Upper lobe of right lung (tissue), 1 donor: ENCODE data around the gene MATCAP1. TPM values are rescaled to one million over a fixed set of nuclear protein-coding genes. Genes with fewer than 3 reads are reported as not detected.
A peak's percentile ranks its signal among the peaks of the same experiment; 100 is the strongest.

ENCODE experiments used
- ATAC-seq: fragments of 200-7000 bp; cut with Tn5 transposase; one replicate; pipeline ENCODE4 v1.9.1; 2020; ENCODE audit warnings: mild to moderate bottlenecking, moderate library complexity
- DNase-seq: peaks from one replicate; pipeline ENCODE4 v3.0.0-alpha.2; 2020
- H3K27ac ChIP-seq: fragments of 200-600 bp; one replicate; pipeline ENCODE4 v1.8.0; 2022
- H3K27me3 ChIP-seq: fragments of 200-600 bp; one replicate; pipeline ENCODE4 v1.8.0; 2022; ENCODE audit warnings: mild to moderate bottlenecking
- H3K36me3 ChIP-seq: fragments of 200-600 bp; one replicate; pipeline ENCODE4 v1.8.0; 2022
- H3K4me1 ChIP-seq: fragments of 200-600 bp; one replicate; pipeline ENCODE4 v1.8.0; 2022
- H3K4me3 ChIP-seq: fragments of 200-600 bp; one replicate; pipeline ENCODE4 v1.8.0; 2022; ENCODE audit warnings: mild to moderate bottlenecking
- H3K9me3 ChIP-seq: fragments of 200-600 bp; one replicate; pipeline ENCODE4 v1.8.0; 2022
- CTCF ChIP-seq: fragments of 200-600 bp; IDR thresholded peaks from one replicate; pipeline ENCODE4 v1.8.0; 2022; ENCODE audit warnings: antibody characterized with exemption
- intact Hi-C: fragments of 100-400 bp; cut with DNase I; formaldehyde crosslinking; loops from one replicate; pipeline ENCODE4 v1.11.0; 2022
- total RNA-seq: library from RNA; stranded (reverse); fragmentation: NEBNext Ultra II Directional; extraction: Animal tissue kit (Norgen Biotek cat#: 25700); gene quantifications from one replicate; pipeline ENCODE4 v1.2.1, GENCODE V29; 2021
- donor health status: DM: no; HTN: yes; CAD: no; lungs with severe emphysema.

The MATCAP1 gene
- total RNA-seq, 1 donor from 2014 or later = 28.4 TPM

GRCh38 chr16:67163999-67164558, 19.7 kb downstream of the MATCAP1 start:
- Histone ChIP-seq H3K27ac (no peak overlapping the region), H3K36me3 (no peaks in the 10 kb centered on the region), H3K27me3 (peaks cover 18% of the 10 kb centered on the region), H3K4me3 (peak overlapping the region; percentile 46), H3K9me3 (no peaks in the 10 kb centered on the region), H3K4me1 (peaks cover 51% of the 10 kb centered on the region)
- DNase-seq (peak; percentile 73), ATAC-seq (no peak)
- TF ChIP-seq CTCF = no peak
- intact Hi-C loops = no loop called here

- peak overlapping the region; percentile 46 for H3K4me3 ChIP-seq
- peaks cover 18% of the 10 kb centered on the region for H3K27me3 ChIP-seq
- intact Hi-C loops = no loop called here
- DNase-seq (no peak), ATAC-seq (no peak)
- no peak for TF ChIP-seq CTCF
- H3K9me3 ChIP-seq = no peaks in the 10 kb centered on the region
- no peaks in the 10 kb centered on the region for H3K36me3 ChIP-seq
- peaks cover 47% of the 10 kb centered on the region for H3K4me1 ChIP-seq
- H3K27ac ChIP-seq = no peak overlapping the region
These were observed 20.4 kb downstream of the MATCAP1 start for GRCh38 chr16:67163164-67163998.

GRCh38 chr16:67162506-67163163, 21.1 kb downstream of the MATCAP1 start:
- DNase-seq = no peak
- Histone ChIP-seq H3K27me3 (peaks cover 18% of the 10 kb centered on the region), H3K4me1 (peaks cover 47% of the 10 kb centered on the region), H3K36me3 (no peaks in the 10 kb centered on the region), H3K4me3 (peak overlapping the region; percentile 46), H3K27ac (no peak overlapping the region), H3K9me3 (no peaks in the 10 kb centered on the region)
- ATAC-seq = no peak
- intact Hi-C loops = no loop called here
- no peak for TF ChIP-seq CTCF

GRCh38 chr16:67161595-67162058, 22.1 kb downstream of the MATCAP1 start:
- H3K9me3 ChIP-seq = no peaks in the 10 kb centered on the region
- ATAC-seq (no peak), DNase-seq (no peak)
- TF ChIP-seq CTCF = no peak
- peaks cover 47% of the 10 kb centered on the region for H3K4me1 ChIP-seq
- H3K27ac ChIP-seq = no peak overlapping the region
- no peaks in the 10 kb centered on the region for H3K36me3 ChIP-seq
- peak overlapping the region; percentile 87 for H3K4me3 ChIP-seq
- intact Hi-C loops = no loop called here
- H3K27me3 ChIP-seq = peaks cover 18% of the 10 kb centered on the region

GRCh38 chr16:67158637-67159600, 24.8 kb downstream of the MATCAP1 start:
- Histone ChIP-seq H3K4me1 (peaks cover 34% of the 10 kb centered on the region), H3K36me3 (no peaks in the 10 kb centered on the region), H3K27ac (peak overlapping the region; percentile 74), H3K4me3 (peak overlapping the region; percentile 87), H3K9me3 (no peaks in the 10 kb centered on the region), H3K27me3 (peaks cover 10% of the 10 kb centered on the region)
- intact Hi-C loops = loop anchor here (10.0 kb wide), 1 partner anchor 184 kb away; no protein-coding TSS in a partner anchor
- ATAC-seq (peak; percentile 6), DNase-seq (peak; percentile 83)
- TF ChIP-seq CTCF = no peak
